Renal pelvis (tissue), 4 donors: ENCODE measurements around the gene ANKRD11. TPM values are rescaled to one million over a fixed set of nuclear protein-coding genes. Genes with fewer than 3 reads are reported as not detected.
"Not testable (repeated sequence)": the region's sequence is repeated elsewhere in the genome, so short reads cannot be mapped to it uniquely, and the experiment has no call there.

Experiments used
- DNase-seq: peaks from one replicate; pipeline ENCODE4 v3.0.0-alpha.2; 2013
- polyA plus RNA-seq, 3 donors: library from polyadenylated mRNA; unstranded; fragments of 120-200 nt; gene quantifications; one replicate each; pipeline ENCODE4 v1.2.1, GENCODE V29; 2013; ENCODE audit not compliant: insufficient read length in 3 of 3

The ANKRD11 gene
- polyA plus RNA-seq, 3 donors: 98.8 to 129 (median 113) TPM

DNA sequence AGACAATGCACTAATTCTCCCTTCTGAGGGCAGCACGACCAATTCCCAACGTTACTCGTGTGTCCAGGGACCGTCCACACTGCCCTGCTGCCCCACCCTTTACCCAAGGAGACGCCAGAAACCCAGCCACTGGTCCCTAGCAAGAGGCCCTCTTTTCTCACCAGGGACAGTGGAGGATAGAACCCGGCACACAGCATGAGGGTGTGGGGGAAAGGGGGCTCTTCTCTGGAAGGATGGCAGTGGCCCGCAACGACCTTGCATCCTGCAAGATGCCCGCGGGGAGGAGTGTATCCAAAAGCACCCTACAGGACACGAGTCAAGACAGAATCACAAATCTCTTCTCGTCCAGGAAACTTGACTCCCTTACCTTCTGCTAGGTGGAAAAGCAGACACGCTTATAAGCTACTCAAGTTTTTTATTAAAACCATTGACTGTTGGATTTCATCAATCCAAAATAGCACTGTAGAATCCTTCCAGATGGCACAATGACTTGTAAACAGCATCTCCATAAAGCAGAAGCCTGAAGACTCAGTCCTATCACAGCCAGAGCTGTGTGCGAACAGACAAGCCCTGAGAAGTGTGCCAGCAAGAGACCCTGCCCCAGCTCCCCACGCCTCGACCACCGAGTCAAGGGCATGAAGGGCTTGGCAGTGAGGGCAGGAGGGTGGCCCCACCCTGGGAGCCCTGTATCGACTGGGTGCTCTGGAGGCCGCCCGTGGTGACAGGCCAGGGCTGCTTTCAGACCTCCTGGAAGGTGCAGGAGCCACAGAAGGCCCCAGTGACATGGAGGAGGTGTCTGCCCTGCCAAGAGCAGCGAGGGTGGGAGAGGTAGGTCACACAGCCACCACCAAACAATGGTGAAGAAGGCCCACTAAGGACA lies 103.8 kb downstream of the ANKRD11 start:
- DNase-seq: no peak

DNA sequence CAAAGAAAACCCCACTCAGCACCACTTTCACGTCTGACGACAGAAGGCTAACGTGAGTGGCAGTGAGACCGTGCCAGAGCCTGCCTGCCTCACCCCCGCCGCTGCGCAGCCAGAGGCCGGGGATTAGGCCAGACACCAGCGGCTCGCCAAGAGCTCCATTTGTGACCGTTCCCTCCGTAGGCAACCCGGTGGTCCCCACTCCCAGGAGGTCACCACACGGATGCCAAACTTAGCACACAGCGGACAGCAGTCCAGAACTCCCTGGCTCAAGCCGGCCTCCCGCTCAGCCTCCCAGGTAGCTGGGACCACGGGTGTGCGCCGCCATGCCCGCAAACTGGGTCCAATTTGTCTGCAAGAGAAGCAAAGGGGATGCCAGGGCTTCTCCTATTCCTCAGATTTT lies 104.6 kb downstream of the ANKRD11 start:
- DNase-seq: no peak

DNA sequence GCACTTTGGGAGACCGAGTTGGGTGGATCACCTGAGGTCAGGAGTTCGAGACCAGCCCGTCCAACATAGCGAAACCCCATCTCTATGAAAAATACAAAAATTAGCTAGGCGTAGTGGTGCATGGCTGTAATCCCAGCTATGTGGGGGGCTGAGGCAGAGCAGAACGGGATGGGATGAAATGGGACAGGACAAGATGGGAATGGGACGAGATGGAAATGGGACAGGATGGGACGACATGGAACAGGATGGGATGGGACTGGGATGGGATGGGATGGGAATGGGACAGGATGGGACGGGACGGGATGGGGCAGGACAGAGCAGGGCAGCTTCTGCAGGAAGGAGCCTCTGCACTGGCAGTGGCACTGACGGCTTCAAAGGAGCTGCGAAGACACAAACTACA lies 106.1 kb downstream of the ANKRD11 start:
- no peak for DNase-seq

DNA sequence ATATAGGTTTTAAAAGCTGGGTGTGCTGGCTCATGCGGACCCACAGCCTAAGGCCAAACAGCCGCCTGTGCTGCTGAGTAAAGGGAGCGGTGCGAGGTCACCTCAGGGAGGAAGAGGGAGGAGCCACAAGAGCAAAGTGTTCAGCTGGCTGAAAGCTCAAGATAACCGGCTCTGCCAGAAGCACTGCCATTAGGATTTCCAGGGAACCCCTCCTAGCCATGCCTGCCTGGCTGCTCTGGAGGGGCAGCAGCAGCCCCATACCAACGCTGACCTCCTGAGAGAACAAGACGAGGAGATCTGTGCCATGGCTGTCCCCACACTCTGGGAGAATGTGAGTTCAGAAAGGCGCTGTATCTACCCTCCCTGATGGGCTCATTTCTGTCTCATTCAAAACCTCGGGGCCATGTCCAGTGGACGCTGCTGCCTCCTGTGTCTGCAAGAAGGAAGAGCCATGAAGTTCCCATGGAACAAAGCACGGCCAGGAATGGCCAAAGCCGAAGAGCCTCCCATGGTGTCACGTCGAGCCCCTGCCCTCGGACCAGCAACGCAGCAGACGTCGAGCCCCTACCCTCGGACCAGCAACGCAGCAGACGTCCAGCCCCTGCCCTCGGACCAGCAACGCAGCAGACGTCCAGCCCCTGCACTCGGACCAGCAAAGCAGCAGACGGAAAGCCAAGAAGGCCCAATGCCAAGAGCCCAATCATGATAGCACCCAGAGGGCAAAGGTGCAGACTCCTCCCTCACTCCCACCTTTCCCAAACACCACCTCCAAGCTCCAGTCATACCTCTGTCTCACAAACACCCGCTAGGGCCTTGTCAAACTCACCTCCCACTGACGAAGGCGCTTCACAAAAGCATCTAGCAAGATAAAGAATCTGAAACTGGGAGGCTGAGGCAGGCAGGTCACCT lies 107.0 kb downstream of the ANKRD11 start:
- no peak for DNase-seq

DNA sequence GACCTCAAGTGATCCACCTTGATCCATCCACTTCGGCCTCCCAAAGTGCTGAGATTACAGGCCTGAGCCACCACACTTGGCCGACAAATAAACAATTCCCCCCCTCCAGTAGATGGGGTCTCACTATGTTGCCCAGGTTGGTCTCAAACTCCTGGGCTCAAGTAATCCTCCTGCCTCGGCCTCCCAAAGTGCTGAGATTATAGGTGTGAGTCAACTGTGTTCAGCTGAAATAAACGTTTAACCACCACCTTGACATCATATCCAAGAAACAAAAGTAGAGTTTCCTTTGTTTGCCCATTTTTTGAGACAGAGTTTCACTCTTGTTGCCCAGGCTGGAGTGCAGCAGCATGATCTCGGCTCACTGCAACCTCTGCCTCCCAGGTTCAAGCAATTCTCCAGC lies 107.8 kb downstream of the ANKRD11 start:
- not testable (repeated sequence) for DNase-seq

DNA sequence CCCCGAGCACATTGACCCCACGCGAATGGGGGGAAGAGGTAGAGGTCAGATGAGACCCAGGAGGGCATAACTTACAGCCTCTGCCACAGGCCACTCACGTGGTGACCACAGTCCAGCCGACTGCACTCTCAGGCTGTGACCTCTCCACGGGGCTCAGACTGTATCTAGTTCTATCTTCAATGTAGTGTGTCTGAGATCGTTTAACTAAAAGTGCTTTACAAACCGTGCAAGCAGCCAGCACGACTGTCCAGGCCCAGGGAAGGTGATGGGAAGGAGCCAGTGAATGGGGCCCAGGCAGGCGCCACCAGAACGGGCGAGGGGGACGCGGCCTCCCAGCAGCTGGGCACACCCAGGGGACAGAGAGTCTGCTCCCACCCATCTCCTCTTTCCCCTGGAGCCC lies 108.6 kb downstream of the ANKRD11 start:
- no peak for DNase-seq

DNA sequence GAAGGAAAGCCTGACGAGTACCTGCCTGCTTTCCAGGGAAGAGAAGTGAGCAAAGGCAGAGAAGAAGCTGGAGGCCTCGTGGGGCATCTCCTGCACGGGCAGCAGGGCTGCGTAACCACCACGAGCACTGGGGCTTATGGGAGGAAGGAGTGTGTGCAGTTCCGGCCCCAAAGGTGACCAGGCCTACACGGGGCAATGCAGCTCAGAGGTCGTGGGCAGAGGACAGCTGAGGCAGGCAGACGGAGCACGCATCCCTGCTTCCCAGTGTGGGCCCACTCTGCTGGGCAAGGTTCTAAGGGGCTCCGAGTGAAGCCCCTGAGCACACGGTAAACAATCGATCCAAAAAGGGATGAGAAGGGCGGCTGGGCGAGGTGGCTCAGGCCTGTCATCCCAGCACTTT lies 109.7 kb downstream of the ANKRD11 start:
- DNase-seq: no peak

- DNase-seq: peak; percentile 69
These were observed 111.2 kb downstream of the ANKRD11 start for GRCh38 chr16:89378947-89379771.

DNA sequence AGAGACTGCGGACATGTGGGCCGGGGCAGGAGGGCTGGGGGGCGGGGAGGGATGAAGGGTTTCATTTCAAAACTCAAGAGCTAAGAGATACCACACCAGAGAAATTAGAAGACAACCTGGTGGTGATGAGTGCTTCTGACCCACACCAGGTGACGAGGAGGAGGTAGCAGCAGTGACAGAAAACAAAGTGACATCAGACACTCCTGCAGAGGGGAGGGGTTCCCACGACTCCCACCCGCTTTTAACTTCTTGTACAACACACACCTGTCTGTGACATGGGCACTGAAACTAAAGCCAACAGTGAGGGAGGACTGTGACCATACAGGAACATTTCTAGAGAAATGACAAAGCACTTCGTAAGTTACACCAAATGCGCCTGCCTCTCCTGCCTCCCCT lies 112.9 kb downstream of the ANKRD11 start:
- DNase-seq: no peak

- DNase-seq: no peak
These were observed 113.4 kb downstream of the ANKRD11 start for GRCh38 chr16:89376812-89377452.

- DNase-seq: no peak
These were observed 114.7 kb downstream of the ANKRD11 start for GRCh38 chr16:89375686-89376085.

DNA sequence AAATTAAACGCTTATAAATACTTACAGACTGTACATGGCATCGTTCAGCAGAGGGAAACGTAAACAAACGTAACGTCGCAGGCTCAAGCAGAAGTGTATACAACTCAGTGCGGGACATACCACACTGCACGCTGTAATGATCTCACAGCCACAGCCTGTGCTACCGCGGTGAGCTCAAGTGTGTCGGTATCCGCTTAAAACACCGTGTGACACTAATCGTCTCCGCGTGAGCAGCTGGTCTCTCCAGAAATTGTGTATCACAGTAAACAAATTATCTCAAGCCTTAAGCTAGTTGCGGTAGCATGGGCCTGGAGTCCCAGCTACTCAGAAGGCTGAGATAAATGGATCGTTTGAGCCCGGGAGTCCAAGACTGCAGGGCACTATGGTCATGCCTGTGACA lies 115.3 kb downstream of the ANKRD11 start:
- no peak for DNase-seq

DNA sequence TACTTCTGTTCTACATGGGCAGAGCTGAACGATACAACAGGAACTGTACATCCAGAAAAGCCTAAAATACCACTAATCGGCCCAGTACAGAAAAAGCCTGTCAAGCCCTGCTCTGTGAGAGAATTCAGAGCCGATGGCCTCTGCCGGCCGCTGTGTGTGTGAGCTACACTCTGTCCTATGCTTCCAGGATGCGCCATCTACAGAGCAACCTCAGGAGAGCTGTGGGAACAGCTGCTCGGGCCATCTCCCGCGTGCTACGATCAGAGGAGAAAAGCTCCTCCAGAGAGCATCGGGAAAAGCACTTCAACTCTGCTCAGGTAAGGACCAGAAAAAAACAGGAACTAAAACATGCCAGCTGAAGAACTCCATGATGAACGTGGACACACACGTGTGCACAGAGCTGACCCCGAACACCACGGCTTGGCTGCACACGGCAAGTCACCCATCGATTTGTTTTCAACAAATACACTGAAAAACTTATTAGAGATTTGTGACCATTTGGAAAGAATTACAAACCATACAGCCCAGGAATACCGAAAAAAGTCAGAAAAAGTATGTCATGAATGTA lies 115.9 kb downstream of the ANKRD11 start:
- DNase-seq: no peak

DNA sequence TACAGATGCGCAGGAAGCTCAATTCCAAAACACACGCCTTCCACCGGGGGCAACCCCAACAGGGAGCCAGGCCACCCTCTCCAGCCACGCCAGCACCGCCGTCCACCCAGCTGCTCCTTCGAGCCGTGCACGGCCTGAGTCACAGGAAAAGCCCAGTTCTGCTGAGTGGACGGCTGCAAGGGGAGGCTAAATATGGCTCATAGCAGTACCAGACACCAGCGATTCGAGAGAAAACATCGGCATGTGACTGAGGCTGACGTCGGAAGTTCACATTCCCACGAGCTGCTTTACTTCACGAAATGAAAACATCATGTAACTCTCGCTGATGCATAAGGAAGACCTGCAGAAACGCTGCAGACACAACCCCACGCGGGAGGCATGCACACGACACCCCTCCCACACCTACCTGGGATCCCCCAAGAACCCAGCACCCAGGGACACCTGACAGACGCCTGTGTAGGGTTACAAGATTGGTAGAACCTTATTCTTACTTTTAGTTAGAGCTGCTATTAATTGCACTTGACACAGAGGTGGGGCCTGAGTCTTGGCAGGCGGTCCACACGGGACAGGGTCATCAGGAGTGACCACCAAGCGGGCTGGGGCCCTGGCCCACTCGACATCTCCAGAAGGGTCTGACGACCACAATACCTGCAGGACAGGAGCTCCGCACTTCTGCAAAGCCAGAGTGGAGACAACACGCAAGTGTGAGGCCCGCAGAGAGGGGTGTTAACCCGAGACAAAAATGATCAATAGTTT lies 116.8 kb downstream of the ANKRD11 start:
- DNase-seq: no peak

- DNase-seq: no peak
These were observed 118.3 kb downstream of the ANKRD11 start for GRCh38 chr16:89371968-89372634.

DNA sequence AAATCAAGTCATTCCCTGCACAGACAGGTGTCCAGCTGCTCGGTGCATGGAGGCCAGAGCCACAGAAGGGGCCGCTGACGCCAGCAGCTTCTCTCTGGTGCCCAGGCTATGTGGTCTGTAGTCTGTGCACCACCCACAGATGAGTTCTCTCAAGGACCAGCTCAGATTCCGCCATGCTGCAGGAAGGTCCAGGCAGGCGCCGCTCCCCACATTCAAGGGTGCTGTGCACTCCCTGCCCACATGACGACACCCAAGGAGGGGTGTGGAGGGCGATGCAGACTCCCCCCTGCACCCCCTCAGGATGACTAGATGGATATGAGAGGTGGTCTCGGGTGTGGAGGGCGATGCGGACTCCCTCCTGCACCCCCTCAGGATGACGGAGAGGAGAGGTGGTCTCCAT lies 119.0 kb downstream of the ANKRD11 start:
- no peak for DNase-seq

- DNase-seq: no peak
These were observed 119.8 kb downstream of the ANKRD11 start for GRCh38 chr16:89370601-89371000.

- DNase-seq: no peak
These were observed 120.3 kb downstream of the ANKRD11 start for GRCh38 chr16:89370081-89370511.

DNA sequence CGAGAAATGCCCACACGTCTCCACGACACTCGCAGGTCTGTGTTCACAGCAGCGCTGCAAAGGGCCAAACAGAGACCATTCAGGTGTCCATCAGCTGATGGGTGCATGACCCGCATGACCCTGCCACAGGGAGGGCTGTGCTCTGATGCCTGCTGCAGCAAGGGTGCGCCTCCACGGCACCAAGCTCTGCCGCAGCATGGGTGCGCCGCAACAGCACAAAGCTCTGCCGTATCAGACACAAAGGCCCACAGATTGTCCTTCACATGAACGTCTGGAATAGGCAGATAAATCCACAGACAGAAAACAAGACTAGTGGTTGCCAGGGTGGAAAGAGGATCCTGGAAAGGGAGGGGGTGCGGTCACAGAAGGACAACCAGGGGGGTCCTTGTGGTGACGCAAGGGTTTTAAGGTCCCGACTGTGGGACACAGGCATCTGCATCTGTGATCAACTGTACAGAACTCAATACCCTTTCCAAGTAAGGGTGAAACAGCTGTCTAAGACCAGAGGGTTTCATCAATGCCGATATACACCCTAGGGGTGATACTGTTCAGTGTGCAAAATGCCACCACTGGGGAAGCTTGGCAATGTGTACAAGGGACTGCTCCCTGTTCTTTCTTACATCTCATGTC lies 121.0 kb downstream of the ANKRD11 start:
- DNase-seq: no peak
